ENCODE data around the gene TTLL4.

Gene TTLL4

DNA sequence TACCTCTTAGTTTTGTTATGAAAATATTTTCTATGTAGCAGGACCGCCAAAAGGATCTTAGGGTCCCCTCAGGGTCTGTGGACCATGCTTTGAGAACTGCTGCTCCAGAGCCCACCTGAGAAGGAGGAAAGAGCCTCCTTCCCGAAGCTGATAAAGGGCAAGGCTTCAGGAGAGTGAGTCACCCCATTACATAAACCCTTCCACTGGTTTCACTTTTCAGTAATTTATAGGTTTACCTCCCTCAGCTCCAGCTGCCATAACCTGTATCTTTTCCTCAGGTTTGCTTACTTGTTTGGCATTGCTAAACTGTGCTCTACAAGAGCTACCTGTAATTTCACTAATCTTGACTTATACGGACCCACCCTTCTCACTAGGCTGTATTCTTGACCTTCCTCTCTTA lies 6.6 kb downstream of the TTLL4 start:
- no peak for DNase-seq (ENCODE audit: low read depth)

DNA sequence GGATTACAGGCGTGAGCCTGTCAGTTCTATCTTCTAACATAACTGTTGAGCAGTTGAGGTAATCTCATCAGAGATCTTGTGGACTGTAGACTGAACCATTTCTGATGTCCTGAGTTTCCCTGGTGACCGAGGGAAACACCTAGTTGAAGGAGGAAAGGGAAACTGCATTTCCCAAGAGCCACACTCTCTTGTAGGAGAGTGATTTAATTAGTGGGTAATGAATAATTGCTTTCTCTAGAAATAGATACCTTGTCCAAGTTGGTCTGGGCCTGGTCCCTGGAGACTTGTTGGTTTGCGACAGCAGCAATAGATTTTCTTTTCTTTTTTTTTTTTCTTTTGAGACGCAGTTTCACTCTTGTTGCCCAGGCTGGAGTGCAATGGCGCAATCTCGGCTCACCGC lies 7.4 kb downstream of the TTLL4 start:
- no peak for DNase-seq (ENCODE audit: low read depth)

DNA sequence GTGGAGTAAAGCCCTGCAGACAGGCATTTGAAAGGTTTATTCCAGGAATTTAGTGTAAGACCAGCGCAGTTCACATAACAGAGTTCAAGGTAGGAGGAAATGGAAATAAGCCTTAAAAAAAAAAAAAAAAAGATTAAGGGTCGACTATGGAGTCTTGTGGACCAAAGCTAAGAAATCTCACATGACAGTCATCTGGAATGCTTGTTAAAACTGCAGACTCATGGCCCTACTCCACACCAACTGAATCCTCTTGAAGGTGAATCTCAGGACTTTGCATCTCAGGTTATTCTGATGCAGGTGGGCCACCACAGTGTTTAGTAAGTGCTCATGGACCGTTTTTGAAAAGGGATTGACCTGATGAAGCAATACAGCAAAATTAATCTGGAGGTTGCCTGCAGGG lies 8.8 kb downstream of the TTLL4 start:
- DNase-seq (ENCODE audit: low read depth) = no peak

DNA sequence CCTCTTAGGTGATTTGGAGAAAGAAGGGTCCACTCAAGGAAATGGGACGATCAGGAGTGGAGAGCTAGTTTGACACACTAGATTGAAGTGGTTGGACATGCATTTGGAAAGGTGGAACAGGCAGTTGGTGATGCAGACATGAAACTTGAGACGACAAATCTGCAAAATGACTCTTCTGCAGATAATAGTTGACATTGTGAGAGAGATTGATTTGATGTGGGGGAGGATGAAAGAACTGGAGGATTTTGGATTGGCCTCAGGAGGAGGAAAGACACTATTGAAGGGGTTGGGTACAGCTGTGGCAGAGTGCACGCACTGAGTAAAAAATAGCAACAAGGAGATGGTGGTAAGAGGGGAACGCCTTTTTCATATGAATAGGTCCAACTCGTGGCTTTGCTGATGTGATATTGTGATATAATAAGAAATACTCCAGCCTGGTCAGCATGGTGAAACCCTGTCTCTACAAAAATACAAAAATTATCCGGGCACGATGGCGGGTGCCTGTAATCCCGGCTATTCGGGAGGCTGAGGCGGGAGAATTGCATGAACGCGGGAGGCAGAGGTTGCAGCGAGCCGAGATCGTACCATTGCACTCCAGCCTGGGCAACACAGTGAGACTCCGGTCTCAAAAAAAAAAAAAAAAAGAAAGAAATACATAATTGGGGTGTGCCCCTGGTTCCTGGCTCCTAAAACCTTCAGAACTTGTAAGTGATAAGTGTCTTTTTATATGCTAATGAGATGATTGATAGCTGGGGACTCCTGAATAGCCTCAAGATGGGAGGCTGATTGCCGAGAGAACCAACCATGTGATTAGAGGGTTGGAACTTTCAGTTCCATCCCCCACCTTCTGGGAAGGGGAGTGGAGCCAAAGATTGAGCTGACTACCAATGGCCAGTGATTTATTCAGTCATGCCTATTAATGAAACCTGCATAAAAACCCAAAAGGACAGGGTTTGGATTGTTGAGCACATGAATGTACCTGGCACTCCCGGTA lies 9.7 kb downstream of the TTLL4 start:
- no peak for DNase-seq (ENCODE audit: low read depth)

DNA sequence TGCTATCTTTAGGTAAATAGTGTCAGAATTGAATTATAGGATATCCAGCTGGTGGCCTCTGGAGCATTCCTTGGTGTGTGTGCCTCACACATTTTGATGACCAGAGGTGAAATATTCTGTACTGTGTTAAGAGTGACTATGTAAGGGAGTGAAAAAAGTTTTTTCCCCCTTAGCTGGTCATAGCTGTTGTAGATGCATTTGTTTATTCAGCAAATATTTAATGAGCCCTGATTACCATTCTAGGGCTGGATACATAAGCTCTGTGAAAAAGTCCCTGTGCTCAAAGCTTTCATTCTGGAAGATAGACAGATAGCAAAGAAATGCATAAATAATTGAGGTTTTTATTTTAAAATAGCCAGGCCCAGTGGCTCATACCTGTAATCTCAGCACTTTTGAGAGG lies 10.9 kb downstream of the TTLL4 start:
- no peak for DNase-seq (ENCODE audit: low read depth)

DNA sequence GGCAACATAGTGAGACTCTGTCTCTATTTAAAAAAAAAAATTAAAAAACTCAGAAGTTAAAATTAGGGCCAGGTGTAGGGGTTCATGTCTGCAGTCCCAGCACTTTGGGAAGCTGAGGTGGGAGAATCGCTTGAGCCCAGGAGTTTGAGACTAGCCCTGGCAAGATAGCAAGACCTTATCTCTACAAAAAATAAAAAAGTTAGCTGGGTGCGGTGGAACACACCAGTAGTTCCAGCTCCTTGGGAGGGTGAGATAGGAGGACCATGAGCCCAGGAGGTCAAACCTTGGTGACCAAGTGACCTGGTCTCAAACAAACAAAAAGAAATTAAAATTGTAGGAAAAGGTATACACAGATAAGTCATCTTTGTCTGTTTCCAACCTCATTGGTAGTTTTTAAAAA lies 11.3 kb downstream of the TTLL4 start:
- no peak for DNase-seq (ENCODE audit: low read depth)

DNA sequence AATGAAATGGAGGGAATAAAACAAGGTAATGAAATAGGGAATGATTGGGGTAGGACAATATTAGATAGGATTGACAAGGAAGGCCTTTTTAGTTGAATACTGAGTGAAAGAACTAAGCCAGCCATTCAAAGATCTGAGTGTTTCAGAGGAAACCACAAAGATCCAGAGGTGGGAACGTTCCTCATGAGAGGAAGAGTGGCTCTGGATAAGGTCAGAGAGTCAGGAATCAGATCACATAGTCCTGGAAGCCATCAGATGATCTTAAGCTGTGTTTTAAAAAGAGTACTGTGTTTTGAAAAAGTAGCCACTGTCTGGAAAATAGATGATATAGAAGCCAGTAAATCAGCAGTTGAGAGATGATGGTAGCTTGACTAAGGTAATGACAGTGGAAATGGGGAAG lies 11.8 kb downstream of the TTLL4 start:
- DNase-seq (ENCODE audit: low read depth) = no peak

DNA sequence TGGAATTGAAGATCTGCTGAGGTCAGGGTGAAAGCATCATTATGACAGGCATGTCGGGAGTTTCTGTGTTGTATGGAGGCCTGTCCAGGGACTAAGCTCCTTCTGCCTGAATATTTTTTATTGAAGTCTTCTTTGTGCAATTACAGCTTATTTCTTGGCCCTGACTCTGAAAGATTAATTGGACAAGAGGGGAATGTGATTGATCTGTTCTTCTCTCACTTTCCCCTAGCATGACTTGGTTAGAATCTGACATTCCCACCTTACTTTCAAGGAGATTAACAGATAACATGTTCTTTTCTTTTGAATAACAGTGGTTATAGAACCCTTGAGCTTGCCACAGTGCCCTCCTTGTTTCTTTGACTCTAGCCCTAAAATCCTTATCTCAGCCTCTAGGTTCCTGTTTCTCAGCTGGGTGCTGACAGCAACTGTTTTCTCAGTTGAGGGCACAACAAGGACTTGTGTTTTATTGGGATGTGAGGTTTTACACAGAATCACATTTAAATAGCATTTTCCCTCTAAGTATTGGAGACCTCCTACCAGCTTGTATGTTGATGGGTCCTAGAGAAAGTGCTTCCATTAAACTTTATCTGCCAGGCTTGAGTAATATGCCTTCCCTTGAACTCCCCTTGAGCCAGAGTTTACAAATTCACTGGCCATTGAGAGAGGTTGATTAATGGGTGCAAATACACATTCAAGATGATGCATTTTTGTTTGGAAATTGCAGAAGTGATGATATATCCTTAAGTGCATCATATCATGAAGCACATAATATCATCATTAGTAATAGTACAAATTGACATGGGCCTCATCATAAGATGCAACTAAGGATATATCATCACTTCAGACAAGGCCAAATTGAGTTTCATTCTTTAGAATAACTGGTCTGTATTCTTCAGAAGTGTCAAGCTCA lies 12.5 kb downstream of the TTLL4 start:
- DNase-seq (ENCODE audit: low read depth) = no peak

DNA sequence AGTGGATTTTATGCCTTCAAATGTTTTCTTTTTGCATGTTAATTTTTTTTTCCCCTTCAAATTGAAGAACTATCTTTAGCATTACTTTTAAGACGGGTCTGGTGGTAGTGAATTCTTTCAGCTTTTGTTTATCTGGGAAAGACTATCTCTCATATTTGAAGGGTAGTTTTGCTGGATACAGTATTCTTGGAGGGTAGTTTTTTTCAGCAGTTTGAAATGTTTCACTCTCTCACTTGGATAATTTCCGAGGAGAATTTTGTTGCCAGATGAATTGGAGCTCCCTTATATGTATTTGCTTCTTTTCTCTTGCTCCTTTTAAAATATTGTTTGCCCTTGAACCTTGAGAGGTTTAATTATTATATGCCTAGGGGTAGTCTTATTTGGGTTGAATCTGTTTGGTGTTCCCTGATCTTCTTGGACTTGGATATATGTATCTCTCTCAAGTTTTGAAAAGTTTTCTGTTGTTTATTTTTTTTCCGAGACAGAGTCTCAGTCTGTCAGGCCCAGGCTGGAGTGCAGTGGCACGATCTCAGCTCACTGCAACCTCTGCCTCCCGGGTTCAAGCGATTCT lies 15.5 kb downstream of the TTLL4 start:
- no peak for DNase-seq (ENCODE audit: low read depth)

DNA sequence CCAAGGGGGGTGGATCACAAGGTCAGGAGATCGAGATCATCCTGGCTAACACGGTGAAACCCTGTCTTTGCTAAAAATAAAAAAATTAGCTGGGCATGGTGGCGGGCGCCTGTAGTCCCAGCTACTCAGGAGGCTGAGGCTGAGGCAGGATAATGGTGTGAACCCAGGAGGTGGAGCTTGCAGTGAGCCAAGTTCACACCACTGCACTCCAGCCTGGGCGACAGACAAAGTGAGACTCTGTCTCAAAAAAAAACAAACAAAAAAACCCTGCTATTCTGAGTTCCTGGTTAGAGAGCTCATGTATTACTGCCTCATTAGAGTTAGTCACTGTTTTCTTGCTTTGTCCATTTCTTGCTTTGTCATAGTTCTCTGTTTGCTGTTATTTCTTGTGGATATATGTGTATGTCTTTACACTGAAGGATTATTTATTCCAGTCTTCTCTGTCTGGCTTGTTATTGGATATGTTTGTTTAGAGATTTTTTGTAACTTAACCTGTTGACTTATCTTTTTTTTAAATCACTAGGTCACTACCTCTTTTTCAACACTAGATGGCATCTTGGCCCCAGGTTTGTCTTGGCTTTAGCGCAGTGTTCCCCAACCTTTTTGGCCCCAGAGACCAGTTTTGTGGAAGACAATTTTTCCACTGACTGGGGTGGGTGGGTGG lies 17.0 kb downstream of the TTLL4 start:
- no peak for DNase-seq (ENCODE audit: low read depth)

DNA sequence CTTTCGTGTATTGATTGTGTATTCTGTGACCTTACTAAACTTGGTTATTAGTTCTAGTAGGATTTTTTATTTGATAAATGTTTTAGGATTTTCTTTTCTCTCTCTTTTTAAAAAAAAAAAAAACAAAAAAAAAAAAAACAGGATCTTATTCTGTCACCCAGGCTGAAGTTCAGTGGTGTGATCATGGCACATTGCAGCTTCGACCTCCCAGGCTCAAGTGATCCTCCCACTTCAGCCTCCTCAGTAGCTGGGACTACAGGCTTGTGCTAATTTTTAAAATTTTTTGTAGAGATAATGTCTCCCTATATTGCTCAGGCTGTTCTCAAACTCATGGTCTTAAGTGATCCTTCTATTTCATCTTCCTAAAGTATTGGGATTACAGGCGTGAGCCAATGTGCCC lies 19.0 kb downstream of the TTLL4 start:
- DNase-seq (ENCODE audit: low read depth) = no peak

DNA sequence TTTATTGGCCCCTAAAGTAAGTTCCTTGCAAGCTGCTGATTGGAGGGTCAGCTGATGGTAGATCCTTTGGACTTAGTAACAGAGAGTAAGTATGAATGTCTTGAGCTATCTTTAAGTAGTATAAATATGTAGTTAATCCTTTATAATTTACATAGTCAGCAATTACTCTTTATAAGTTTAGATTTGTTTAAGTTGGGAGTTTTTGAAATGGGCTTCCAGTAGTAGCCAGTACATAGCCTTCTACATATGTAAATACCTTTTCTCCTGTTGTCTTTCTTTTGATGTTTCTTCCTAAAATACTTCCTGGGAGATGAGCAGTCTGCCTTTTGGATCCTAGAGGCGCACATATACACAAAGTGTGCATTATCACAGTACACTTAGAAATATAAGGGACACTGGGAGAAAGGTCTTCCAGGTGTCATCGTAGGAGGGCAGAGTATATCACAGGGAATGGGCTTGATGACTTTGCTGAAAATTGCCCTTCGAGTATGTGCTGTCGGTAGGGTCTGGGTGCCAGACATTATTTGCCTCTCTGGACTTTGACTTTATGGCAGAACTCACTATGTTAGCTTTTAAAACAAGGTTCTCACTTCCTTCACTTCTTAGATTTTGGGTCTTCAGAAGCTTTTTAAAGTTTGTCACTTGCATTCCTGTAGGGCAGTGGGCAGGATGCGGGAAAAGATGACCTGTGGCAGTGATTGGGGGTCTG lies 21.6 kb downstream of the TTLL4 start:
- no peak for DNase-seq (ENCODE audit: low read depth)

DNA sequence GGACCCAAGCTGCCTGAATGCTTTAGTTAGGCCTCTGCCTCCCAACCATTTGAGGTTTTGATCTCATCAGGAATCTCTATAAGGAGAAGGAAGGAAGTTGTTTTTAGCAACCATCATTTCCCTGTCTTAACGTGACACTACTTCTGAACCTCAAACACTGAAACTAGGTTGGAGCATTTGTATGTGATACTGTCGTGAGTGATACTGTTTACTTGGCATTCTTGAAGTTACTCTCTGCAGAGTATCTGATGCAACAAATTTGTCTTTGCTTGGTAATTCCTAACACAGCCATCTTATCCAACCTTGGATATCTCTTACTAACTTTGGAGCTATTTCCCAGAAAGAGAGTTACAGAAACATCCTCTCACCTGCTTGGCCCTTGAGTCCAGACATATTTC lies 22.1 kb downstream of the TTLL4 start:
- no peak for DNase-seq (ENCODE audit: low read depth)

DNA sequence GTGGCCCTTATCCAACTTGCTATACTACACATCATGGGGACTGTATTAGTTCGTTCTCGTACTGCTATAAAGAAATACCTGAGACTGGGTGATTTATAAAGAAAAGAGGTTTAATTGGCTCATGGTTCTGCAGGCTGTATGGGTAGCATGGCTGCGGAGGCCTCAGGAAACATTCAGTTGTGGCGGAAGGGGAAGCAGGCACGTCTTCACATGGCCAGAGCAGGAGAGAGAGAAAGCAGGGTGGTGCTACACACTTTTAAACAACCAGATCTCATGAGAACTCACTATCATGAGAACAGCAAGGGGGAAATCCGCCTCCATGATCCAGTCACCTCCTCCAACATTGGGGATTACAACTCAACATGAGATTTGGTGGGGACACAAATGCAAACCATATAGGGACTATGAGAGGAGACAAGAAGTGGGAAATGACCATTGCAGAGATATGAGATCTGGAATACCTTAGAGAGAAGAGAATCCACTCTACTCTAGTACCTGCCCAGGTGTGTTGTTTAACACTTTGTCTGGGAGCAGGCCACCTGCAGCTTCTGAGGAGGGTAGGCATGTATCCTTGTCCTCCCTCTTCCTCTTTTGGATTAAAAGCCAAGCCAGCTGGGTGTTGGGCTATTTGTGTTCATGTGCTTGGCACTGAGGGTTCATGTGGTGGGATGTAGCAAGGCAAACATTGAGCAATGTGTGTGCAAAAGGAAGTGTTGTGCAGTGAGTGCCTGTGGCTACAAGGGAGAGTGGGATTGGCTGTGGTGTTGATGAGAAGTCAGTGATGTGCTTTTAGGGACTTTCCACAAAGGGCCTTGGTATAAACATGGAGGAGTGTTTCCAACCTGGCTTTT lies 22.8 kb downstream of the TTLL4 start:
- peak; percentile 38 for DNase-seq (ENCODE audit: low read depth)

DNA sequence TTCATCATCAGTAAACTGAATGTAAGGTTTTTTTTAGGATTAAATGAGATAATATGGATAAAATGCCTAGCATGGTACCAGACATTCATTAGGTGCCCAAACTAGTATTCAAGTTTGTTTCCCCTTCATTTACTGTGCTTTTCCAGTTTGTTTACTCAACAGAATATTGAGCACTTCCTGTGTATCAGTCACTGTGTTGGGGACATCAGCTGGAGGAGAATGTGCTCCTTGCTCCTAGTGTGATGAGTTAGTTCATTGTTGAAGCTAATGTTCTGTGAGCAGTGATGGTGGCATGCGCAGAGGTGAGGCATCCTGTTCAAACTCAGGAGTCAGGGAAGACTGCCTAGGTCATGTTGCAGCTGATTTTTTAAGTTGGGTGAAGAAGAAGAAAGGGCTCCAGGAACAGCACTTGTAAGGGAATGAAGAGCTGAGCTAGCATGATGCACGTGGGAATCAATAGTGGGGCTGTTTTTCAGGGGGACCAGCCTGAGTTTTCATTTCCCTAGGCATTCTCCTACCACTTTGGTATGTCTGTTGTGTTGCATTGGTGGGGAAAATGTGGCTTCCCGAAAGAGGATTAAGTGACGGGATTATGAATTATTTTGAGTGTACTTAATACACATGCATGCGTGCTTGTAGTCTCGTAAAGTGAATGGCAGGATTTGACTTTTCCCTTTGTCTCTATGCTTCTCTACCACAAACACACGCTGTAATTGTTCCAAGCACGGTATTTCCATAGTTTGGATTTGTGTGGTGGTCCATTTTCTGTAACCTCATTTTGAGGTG lies 23.7 kb downstream of the TTLL4 start:
- no peak for DNase-seq (ENCODE audit: low read depth)

DNA sequence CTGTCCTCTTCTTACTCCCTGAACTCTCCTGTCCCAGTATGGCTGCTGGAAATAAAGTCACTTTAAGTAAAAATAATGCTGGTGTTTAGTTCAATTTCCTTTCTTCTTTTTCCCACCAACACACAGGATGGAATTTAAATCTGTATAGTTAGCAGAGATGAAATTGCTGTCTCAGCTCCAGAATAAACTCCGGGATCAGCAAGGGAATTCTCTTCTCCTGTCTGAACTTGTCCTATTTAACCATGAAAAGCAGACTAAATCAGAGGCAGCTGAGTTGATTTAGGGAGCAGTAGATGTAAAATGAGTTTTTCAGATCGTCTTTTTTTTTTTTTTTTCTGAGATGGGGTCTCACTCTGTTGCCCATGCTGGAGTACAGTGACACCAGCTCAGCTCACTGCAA lies 25.9 kb downstream of the TTLL4 start:
- DNase-seq (ENCODE audit: low read depth) = no peak

DNA sequence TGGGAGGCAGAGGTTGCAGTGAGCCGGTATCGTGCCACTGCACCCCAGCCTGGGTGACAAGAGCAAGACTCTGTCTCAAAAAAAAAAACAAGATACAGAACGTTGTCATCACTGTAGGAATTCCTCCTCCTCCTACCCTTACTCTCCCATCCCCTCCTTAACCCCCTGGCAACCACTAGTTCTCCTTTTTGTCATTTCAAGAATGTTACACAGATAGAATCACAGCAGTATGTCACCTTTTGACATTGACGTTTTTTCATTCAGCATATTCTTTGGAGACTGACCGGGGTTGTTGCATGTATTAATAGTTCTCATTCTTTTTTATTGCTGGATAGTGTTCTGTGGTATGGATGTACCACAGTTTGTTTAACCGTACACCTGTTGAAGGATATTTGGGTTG lies 32.4 kb downstream of the TTLL4 start:
- no peak for DNase-seq (ENCODE audit: low read depth)

DNA sequence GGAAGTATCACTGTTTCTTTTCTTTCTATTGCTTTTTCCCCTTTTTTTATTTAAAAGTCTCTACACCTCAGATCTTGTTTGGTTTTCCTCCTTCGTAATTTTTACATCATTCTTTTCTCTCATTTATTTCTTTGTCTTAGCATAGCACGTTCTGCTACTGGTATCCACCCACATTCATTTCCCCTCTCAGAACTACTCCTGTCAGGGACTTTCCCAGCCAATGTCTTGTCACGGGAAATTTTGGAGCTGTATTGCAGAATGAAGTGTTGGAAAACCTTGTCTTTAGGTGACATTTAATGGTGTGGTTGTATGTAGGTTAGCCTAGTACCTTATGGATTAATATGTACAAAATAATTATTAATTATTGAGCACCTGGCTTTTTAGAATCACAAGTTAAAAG lies 34.0 kb downstream of the TTLL4 start:
- no peak for DNase-seq (ENCODE audit: low read depth)

DNA sequence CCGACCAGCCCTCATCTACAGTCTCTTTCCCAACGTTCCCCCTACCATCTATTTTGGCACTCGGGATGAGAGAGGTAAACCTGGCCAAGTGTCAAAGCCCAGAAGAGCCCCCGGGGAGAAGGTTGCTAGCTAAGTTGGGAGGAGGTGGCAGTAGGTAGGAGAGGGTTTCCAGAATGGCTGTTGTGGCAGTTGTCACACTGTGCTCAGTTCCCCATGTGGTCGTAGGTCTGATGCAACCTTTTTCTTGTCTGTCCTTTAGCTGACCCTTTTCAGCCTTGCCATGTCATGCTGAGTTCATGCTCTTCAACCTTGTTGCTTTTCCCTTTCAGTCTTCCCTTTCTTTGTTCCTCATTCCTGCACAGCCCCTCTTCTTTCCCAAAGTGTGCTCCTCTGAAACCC lies 34.5 kb downstream of the TTLL4 start:
- DNase-seq (ENCODE audit: low read depth) = no peak
